Immature natural killer cell (primary cell): ENCODE data around the gene TLDC2. TPM values are rescaled to one million over a fixed set of nuclear protein-coding genes. Genes with fewer than 3 reads are reported as not detected.
"Not testable (repeated sequence)": the region's sequence is repeated elsewhere in the genome, so short reads cannot be mapped to it uniquely, and the experiment has no call there.

Source experiments
- DNase-seq, 3 donors: peaks; one replicate each; pipeline ENCODE4 v3.0.0; 2022; ENCODE audit warnings: mixed read lengths in 1 of 3
- H3K27ac Mint-ChIP-seq, 6 donors: one replicate each; pipeline ENCODE4 v1.8.0; 2020; ENCODE audit warnings: mixed read lengths in 6 of 6, mild to moderate bottlenecking in 5 of 6, inconsistent platforms in 4 of 6, moderate library complexity in 3 of 6
- H3K27me3 Mint-ChIP-seq, 3 donors: one replicate each; pipeline ENCODE4 v1.8.0; 2020 to 2021; ENCODE audit warnings: low read depth in 3 of 3, mild to moderate bottlenecking in 3 of 3, mixed read lengths in 3 of 3, moderate library complexity in 3 of 3, inconsistent platforms in 1 of 3
- H3K36me3 Mint-ChIP-seq, 3 donors: one replicate each; pipeline ENCODE4 v1.8.0; 2020; ENCODE audit warnings: mixed read lengths in 3 of 3, inconsistent platforms in 2 of 3, mild to moderate bottlenecking in 2 of 3
- H3K4me1 Mint-ChIP-seq, 2 donors: one replicate each; pipeline ENCODE4 v1.8.0; 2020; ENCODE audit warnings: inconsistent platforms in 2 of 2, mild to moderate bottlenecking in 2 of 2, mixed read lengths in 2 of 2, moderate library complexity in 1 of 2
- H3K4me3 Mint-ChIP-seq, 5 donors: one replicate each; pipeline ENCODE4 v1.8.0; 2020; ENCODE audit warnings: mild to moderate bottlenecking in 5 of 5, mixed read lengths in 5 of 5, inconsistent platforms in 3 of 5, moderate library complexity in 3 of 5
- H3K9me3 Mint-ChIP-seq, 6 donors: one replicate each; pipeline ENCODE4 v1.8.0; 2020; ENCODE audit warnings: mild to moderate bottlenecking in 6 of 6, mixed read lengths in 6 of 6, inconsistent platforms in 4 of 6, moderate library complexity in 3 of 6
- polyA plus RNA-seq, 3 donors: library from polyadenylated mRNA; unstranded; fragments of 300-500 nt; fragmentation: Illumina TruSeq; gene quantifications; one replicate each; pipeline ENCODE4 v1.2.3, GENCODE V29; 2021

TLDC2 gene
- polyA plus RNA-seq, 3 donors from 2014 or later: 0.38 to 0.55 TPM; not detected in 1

DNA sequence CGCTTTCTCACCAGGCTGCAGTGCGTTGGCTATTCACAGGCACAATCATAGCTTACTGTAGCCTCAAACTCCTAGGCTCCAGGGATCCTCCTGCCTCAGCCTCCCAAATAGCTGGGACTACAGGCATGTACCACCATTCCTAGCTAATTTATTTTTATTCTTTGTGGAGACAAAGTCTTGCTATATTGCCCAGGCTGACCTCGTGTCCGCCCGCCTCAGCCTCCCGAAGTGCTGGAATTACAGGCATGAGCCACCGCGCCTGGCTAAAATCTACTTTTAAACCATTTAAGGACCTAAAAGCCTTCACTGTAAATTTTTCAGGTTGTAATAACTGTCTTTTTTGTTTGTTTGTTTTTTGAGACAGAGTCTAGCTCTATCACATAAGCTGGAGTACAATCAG lies 60.4 kb downstream of the TLDC2 start:
- H3K9me3 Mint-ChIP-seq: no peaks in the 10 kb centered on the region
- peak overlapping the region in 5 of 6 donors; percentile 48 to 85 (median 68) for H3K27ac Mint-ChIP-seq
- H3K36me3 Mint-ChIP-seq: peaks cover 32 to 44% (median 35%) of the 10 kb centered on the region in 3 donors
- H3K4me3 Mint-ChIP-seq: peak overlapping the region in 1 of 5 donors; percentile 63
- DNase-seq: no peak
- no peaks in the 10 kb centered on the region for H3K27me3 Mint-ChIP-seq
- peaks cover 58 to 71% of the 10 kb centered on the region in 2 donors for H3K4me1 Mint-ChIP-seq

DNA sequence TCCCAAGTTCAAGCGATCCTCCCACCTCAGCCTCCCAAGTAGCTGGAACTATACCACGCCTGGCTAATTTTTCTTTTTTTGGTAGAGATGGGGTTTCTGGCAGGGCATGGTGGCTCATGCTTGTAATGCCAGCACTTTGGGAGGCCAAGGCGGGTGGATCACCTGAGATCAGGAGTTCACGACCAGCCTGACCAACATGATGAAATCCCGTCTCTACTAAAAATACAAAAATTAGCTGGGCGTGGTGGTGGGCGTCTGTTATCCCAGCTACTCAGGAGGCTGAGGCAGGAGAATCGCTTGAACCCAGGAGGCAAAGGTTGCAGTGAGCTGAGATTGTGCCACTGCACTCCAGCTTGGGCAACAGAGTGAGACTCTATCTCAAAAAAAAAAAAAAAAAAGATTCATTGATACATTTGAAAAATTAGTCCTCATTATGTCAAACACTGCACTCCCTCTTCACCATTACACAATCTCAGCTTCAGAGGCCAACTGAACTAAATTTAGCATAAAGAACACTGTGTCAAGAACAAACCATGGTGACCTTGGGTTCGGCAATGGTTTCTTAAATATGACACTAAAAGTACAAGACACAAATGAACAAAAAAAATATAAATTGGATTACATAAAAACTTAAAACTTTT lies 60.9 kb downstream of the TLDC2 start:
- Mint-ChIP-seq H3K4me1 (peaks cover 59 to 71% of the 10 kb centered on the region in 2 donors), H3K27ac (peak overlapping the region; percentile 55 to 85 (median 78)), H3K4me3 (peak overlapping the region; percentile 36 to 64 (median 52)), H3K36me3 (peaks cover 27 to 44% (median 33%) of the 10 kb centered on the region in 3 donors)
- H3K27me3 Mint-ChIP-seq, H3K9me3 Mint-ChIP-seq, DNase-seq: not testable (repeated sequence)

DNA sequence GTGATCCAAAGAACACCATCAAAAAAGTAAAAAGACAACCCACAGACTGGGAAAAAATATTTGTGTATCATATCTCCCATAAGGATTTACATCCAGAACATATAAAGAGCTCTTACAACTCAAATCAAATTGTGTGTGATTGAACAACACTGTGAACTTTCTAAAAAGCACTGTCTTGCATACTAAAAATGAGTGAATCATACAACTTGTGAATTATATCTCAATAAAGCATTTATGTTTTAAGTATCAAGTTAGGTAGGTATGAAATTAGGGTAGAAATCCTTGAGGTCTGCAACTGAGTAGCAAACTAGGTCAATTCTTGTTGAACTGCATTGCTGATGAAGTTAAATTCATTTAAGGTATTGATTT lies 61.4 kb downstream of the TLDC2 start:
- Mint-ChIP-seq H3K9me3 (no peaks in the 10 kb centered on the region), H3K27ac (peak overlapping the region; percentile 50 to 85 (median 78)), H3K4me3 (peak overlapping the region; percentile 36 to 64 (median 52)), H3K27me3 (no peaks in the 10 kb centered on the region), H3K36me3 (peaks cover 26 to 43% (median 32%) of the 10 kb centered on the region in 3 donors), H3K4me1 (peaks cover 57 to 69% of the 10 kb centered on the region in 2 donors)
- DNase-seq: no peak

DNA sequence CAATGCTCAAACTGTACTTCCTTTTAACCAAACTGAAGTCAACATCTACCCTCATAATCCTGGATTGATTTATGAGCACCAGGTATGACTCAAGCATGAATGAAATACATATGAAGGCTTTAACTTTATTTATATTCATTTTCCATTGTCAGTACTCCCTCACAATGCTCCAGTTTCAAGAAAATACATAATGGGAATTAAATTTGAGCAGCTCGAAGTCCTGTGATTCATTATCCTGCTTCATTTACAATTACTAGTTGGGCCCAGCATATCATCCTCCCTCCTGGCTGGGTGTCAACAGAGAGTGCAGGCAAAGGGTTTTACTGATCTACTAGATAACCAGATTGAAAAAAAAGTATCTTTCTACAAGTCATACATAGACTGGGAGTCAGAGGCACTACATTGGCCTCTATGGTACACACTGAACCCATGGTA lies 65.5 kb downstream of the TLDC2 start:
- Mint-ChIP-seq H3K36me3 (peaks cover 32 to 56% (median 32%) of the 10 kb centered on the region in 3 donors), H3K4me3 (peak overlapping the region; percentile 8 to 74 (median 54)), H3K4me1 (peaks cover 72 to 80% of the 10 kb centered on the region in 2 donors), H3K27ac (peak overlapping the region; percentile 80 to 98 (median 93)), H3K9me3 (no peaks in the 10 kb centered on the region), H3K27me3 (no peaks in the 10 kb centered on the region)
- no peak for DNase-seq

Other genes with a start within 250 kb of the TLDC2 start
- gene SLA2, start 229.9 kb upstream of the TLDC2 start, polyA plus RNA-seq: 10 to 100 TPM; 21.0 to 24.1 (median 24.1) TPM
- 10 to 100 TPM; 44.9 to 57.7 (median 50.3) TPM for gene NDRG3, start 130.0 kb upstream of the TLDC2 start, polyA plus RNA-seq
- gene DSN1, start 102.4 kb upstream of the TLDC2 start, polyA plus RNA-seq: 10 to 100 TPM in 2 of 3 donors, 1 to 10 TPM in 1; 9.5 to 15.8 (median 11.9) TPM
- gene SAMHD1, start 75.6 kb downstream of the TLDC2 start, polyA plus RNA-seq: 100 to 1,000 TPM; 202 to 354 (median 297) TPM
- 10 to 100 TPM in 1 of 3 donors, 1 to 10 TPM in 2; 2.9 to 11.1 (median 6.0) TPM for gene RBL1, start 219.9 kb downstream of the TLDC2 start, polyA plus RNA-seq